ENCODE measurements around the gene TOM1L1. TPM values are rescaled to one million over a fixed set of nuclear protein-coding genes. Genes with fewer than 3 reads are reported as not detected.
A peak's percentile ranks its signal among the peaks of the same experiment; 100 is the strongest.

Gene TOM1L1
- total RNA-seq, 1 donor from 2014 or later = 34.1 TPM

GRCh38 chr17:54967621-54968261, 67.1 kb downstream of the TOM1L1 start:
- intact Hi-C loops (cut with DNase I) = no loop called here
- Histone ChIP-seq H3K9me3 (no peaks in the 10 kb centered on the region), H3K27ac (peak overlapping the region; percentile 85), H3K4me1 (peaks cover 22% of the 10 kb centered on the region), H3K4me3 (peak overlapping the region; percentile 84), H3K36me3 (peaks cover 24% of the 10 kb centered on the region), H3K27me3 (ENCODE audit: low read depth) (no peaks in the 10 kb centered on the region)
- peak; percentile 38 for TF ChIP-seq CTCF (IDR thresholded peaks at IDR 0.05)
- peak; percentile 43 to 47 for ATAC-seq
- no peak for DNase-seq

- Histone ChIP-seq H3K36me3 (peaks cover 17% of the 10 kb centered on the region), H3K27ac (peak within 1 kb of the TSS; percentile 85), H3K4me3 (peak within 1 kb of the TSS; percentile 84), H3K27me3 (ENCODE audit: low read depth) (no peaks in the 10 kb centered on the region), H3K9me3 (no peaks in the 10 kb centered on the region), H3K4me1 (peaks cover 22% of the 10 kb centered on the region)
- ATAC-seq (peak; percentile 99 to 100), DNase-seq (peak; percentile 96)
- no peak for TF ChIP-seq CTCF (IDR thresholded peaks at IDR 0.05)
- intact Hi-C loops (cut with DNase I) = no loop called here
These were observed 67.8 kb downstream of the TOM1L1 start, which contains the start of the genes COX11 and STXBP4 for GRCh38 chr17:54968262-54968987. COX11 (minus strand) TSS chr17:54968654; CDS start chr17:54968646, 8 bp downstream. STXBP4 (plus strand) TSS chr17:54968765; CDS start chr17:54986220, 17,455 bp downstream.

- TF ChIP-seq CTCF (IDR thresholded peaks at IDR 0.05) = no peak
- intact Hi-C loops (cut with DNase I) = no loop called here
- Histone ChIP-seq H3K4me3 (peak overlapping the region; percentile 84), H3K27ac (peak overlapping the region; percentile 85), H3K9me3 (no peaks in the 10 kb centered on the region), H3K36me3 (peaks cover 12% of the 10 kb centered on the region), H3K4me1 (peaks cover 22% of the 10 kb centered on the region), H3K27me3 (ENCODE audit: low read depth) (no peaks in the 10 kb centered on the region)
- no peak for DNase-seq
- ATAC-seq = peak; percentile 62
These were observed 68.3 kb downstream of the TOM1L1 start for GRCh38 chr17:54968988-54969332.

GRCh38 chr17:54969658-54970572, 69.3 kb downstream of the TOM1L1 start:
- peak overlapping the region; percentile 84 for H3K4me3 ChIP-seq
- intact Hi-C loops (cut with DNase I) = no loop called here
- DNase-seq = no peak
- ATAC-seq = no peak
- no peaks in the 10 kb centered on the region for H3K27me3 ChIP-seq (ENCODE audit: low read depth)
- peaks cover 3% of the 10 kb centered on the region for H3K36me3 ChIP-seq
- peaks cover 22% of the 10 kb centered on the region for H3K4me1 ChIP-seq
- H3K27ac ChIP-seq = peak overlapping the region; percentile 85
- H3K9me3 ChIP-seq = no peaks in the 10 kb centered on the region
- no peak for TF ChIP-seq CTCF (IDR thresholded peaks at IDR 0.05)

GRCh38 chr17:54971147-54971546, 70.5 kb downstream of the TOM1L1 start:
- DNase-seq = no peak
- Histone ChIP-seq H3K4me3 (no peak overlapping the region), H3K27ac (no peak overlapping the region), H3K36me3 (no peaks in the 10 kb centered on the region), H3K27me3 (ENCODE audit: low read depth) (no peaks in the 10 kb centered on the region), H3K4me1 (peaks cover 21% of the 10 kb centered on the region), H3K9me3 (no peaks in the 10 kb centered on the region)
- no peak for ATAC-seq
- no peak for TF ChIP-seq CTCF (IDR thresholded peaks at IDR 0.05)
- intact Hi-C loops (cut with DNase I) = no loop called here
